KBM-7 (cell line): ENCODE measurements around the gene TRPV6.

Experiments used
- DNase-seq: peaks from one replicate; pipeline ENCODE4 v3.0.0-alpha.2; 2015
- in situ Hi-C: fragments of 300-500 bp; cut with MboI; formaldehyde crosslinking; loops from 2 replicates; pipeline ENCODE4 v1.14.3; 2020; ENCODE audit warnings: low sequenced_read_pairs, low pct_unique_long_range_greater_than_20kb, mixed read lengths

Gene TRPV6

DNA sequence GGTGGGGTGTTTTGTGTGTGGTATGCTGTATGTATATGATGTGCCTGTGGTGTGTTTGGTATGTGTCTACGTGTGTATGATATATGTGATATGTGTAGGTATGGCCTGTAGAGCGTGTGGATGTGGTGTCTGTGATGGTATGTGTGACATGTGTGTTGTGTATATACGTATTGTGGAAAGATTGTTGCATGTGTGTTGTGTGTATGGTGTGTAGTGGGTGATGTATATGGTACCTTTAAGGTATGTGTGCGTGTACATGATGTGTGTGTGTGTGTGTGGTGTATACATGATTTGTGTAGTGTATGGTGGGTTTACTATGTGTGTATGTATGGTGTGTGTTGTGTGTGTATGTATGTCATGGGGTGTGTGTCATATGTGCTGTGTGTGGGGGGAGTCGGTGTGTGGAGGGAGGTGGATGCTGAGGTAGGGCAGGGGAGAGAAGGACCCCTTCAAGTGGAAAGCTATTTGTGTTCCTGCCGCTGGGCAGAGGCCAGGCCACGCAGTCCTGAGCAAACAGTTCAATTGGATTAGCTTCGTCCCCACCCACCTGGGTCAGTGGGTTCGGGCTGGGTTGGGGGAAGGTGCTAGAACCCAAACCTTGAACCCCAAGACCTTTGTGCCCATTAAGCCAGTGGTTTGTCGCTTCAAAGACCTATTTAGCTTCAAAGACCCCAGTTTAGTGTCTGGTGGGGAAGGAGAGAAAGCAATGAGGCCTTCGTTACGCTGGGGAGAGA lies 1.9 kb upstream of the TRPV6 start:
- DNase-seq, result no peak
- in situ Hi-C loops, result no loop called here

DNA sequence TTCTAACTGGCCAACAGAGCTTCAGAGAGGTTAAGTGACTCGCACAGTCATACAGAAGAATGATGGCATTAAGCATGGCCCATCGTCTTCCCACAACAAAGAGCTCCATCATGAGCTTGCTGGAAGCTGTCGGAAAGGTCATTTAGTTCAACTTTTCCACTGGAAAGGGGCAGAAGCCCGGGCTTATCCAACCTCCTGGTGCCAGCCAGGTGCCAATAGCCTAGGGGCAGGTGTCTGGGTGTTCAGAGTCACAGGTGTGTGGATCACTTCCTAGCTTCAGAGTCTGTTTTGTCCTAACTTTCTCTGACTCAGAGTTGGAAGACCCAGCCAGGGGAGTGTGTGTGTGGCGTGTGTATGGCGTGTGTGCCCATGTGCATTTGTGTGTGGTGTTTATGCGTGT lies 1.3 kb upstream of the TRPV6 start:
- no peak for DNase-seq
- in situ Hi-C loops, result no loop called here

DNA sequence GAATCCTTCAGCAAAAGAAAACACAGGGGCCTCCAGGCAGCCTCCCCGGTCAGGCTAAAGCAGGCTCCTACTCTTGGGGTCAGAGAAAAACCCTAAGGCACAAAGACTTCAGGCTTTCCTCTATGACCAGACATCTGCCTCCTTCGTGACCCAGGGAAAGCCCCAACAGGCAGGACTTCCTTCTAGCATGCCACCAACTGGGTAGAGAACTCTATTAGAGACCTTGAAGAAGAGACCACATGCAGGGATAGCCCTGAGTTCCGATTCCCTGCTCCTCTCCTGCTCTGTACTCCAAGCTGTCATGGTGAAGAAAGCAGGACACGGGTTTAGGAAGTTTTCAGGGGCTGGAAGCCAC lies 1.3 kb downstream of the TRPV6 start:
- DNase-seq, result no peak
- in situ Hi-C loops, result no loop called here

DNA sequence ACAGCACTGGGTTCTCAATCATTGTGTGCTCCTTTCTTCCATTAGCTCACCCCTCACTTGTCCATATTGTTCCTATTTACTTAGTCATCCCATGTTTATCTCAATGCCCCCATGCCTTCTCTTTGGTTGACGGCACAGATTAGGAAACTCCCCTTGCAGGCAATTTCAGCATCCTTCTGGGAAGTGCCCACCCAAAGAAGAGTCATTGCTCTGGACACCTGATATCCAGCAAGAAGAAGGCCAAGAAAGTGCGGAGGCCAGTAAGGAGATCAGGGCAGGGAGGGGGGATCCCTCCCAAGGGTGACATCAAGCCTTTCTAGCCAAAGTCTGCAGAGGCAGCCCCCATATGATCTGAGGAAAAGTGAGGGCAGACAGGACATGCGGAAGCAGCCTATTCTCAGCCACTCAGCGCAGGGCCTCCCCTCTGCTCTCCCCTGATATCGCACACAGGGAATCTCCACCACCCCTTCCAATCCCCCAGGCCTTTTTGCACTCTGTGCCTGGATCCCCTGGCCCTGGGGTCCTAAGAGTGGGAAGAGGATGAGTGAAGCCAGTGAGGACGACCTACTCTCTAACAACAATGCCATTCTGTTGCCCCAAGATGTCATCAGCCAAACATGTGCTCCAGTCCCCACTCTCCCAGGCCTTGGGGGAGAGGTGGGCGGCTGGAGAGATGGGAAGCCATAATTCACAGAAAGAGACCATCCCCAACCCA lies 1.8 kb downstream of the TRPV6 start:
- in situ Hi-C loops, result no loop called here

DNA sequence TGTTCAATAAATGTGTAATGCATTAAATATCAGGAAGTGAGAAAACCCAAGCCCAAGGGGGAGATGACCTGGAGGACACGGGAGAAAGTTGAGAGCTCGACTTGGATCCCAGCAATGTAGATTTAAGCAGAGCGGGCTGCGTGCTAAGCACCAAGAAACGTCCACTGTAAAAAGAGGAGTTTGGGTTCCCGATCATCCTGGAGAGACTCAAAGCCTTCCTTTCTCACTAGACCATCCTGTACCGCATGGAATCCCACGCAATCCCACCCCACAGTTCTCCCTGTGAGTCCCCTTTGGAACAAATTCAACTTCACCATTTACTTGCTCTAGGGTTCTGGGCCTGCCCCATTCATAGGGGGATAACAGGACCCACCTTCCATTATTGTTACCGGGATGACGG lies 2.4 kb downstream of the TRPV6 start:
- in situ Hi-C loops, result no loop called here

More for the DNA sequence above, 1.8 kb downstream of the TRPV6 start:
- DNase-seq, result no peak

DNA sequence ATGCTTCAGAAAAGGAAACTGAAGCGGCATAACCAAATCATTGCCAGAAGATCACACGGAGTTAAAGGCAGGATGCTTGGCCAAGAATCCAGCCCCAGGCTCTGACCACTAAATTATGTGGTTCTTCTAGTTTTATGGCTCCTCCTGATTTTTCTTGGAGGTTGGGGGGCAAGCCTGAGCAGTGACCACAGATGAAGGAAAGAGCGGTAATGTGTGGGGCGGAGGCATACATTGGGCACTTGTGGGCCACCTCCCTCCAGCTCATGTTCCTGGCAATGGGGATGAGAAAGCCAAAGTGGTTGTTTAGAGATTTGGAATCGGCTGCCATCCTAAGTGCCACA lies 3.2 kb downstream of the TRPV6 start:
- in situ Hi-C loops, result no loop called here
- no peak for DNase-seq

More for the DNA sequence above, 2.4 kb downstream of the TRPV6 start:
- no peak for DNase-seq

DNA sequence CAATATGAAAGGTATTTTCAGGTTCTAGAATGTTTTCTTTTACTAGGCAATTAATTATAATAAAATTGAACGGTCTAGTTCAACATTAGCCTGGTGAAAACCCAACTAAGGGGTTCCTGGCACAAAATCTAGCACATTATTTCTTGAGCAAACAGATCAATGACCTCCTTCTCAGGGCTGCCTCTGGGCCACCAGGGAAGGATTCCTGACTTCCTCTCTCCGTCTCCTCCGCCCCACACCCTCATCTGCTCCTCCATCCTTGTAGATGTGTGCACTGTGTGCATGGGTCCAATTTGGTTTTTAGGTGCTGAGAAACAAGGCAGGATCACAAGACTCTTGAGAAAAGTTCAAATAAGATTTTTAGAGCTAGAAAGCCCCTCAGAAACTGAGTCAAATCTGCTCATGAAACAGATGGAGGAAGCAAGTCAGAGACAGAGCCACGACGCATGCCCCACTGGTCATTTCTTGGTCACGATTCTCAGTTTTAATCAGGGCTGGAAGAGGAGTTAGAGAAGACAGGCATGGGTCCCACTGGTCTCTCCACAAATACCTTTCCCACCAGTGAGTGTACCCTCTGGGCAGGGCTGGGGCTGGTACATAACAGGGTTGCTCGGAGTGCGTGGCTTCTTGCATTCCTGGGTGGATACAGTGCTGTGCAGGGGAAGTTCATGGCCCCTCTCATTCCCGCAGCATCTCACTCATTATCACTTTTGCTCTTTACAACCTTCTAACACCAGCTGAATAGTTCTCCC lies 3.8 kb downstream of the TRPV6 start:
- DNase-seq, result no peak
- in situ Hi-C loops, result no loop called here

DNA sequence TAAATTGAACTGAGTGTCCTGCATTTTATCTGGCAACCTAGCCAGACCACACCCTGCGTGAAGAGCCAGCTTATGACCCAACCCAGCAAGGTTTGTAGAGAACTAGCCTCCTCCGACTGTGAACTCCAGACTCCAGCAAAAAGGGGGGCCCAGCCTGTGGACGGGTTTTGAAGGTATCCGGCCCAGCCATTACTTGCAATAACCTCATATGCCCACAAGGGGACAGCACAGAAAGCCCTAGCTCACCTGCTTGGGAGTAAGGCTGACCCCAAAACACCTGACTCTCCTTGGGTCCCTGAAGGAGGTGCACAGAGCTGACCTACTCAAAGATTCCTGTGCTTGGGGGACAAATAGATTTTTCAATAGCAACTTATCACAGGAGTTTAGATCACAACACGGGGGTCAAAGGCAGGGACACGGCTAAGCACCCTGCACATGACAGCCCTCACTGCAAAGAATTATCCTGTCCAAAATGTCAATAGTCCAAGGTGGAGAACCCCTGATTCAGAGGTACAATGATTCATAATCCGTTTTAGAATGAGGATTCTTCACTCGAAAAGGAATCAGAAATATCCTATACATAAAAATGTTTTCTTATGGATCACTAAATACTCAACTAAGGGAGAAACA lies 4.6 kb downstream of the TRPV6 start:
- DNase-seq, result peak; percentile 54
- in situ Hi-C loops, result no loop called here

DNA sequence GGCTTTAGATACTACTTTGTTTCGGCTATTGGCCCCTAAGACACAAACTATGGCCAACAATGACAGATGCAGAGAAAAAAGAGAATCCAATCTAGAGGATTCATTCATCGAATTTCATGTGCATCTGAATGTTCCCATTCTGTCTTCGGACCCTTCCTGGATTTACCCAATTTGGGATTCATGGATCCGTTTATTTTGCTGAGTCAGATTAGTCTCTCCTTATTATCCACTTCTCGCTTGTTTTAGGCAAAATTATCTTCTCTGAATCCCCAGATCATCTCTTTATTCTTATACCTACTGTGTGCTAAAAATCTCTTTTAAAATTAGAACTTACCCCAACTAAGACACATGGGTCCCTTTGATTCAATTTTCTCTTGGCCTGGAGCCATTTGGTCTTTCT lies 6.5 kb downstream of the TRPV6 start:
- in situ Hi-C loops, result no loop called here
- no peak for DNase-seq

DNA sequence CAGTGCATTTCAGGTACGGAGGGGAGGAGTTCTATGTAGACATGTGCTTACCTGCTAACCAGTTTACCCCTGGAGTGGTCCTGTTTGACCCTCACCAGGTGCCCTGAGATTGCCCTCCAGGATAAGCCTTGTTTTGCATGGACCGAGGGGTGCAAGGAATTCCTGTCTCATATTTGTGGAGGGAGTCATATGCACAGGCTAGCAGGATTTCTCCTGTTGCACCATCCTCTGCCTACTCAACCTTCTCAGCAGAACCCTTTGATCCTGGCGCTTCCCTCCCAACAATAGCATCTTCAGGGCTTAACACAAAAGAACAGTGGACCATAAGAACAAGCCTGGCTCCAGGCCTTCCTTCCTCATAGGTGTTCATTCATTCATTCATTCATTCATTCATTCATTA lies 7.2 kb downstream of the TRPV6 start:
- in situ Hi-C loops, result no loop called here

DNA sequence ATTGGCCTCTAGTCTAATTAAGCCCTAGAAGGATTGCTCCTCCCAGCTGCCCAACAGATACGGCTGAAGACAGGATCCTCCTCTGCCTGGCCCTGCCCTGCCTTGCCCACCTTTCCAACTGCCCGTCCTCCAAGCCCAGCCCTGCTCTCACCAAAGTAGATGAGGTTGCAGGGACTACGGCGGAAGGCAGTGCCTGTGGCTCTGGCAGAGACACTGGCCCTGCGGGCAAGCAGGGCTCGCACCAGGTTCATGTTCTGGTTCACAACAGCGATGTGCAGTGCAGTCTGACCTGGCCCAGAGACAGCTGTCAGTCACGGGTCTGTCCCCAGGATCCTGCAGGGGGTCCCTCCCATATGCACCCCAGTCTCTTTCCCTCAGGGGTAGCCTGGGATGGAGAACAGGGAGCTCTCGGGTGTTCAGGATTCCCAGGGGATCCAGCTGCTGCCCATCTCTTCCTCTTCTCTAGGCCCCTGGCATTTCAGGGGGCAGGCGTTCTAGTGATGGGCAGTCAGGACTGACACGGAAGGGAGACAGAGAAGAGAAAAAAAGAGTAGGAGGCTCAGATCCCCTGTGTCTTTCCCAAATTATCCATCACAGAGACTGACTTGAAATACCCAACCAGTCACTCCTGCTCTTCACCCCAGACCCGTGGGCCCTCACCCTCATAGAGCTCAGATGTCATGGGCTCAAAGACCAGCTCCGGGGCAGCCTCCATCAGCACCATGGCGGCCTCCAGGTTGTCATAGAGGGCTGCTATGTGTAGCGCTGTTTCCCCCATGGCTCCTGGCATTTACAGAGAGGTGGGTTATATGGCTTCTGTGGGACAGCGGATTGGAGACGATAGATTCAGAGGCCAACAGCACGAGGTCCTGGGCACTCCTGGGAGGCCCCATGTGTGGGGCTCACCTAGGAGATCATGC lies 8.3 kb downstream of the TRPV6 start:
- DNase-seq, result no peak
- in situ Hi-C loops, result no loop called here

More for the DNA sequence above, 7.2 kb downstream of the TRPV6 start:
- DNase-seq, result no peak

DNA sequence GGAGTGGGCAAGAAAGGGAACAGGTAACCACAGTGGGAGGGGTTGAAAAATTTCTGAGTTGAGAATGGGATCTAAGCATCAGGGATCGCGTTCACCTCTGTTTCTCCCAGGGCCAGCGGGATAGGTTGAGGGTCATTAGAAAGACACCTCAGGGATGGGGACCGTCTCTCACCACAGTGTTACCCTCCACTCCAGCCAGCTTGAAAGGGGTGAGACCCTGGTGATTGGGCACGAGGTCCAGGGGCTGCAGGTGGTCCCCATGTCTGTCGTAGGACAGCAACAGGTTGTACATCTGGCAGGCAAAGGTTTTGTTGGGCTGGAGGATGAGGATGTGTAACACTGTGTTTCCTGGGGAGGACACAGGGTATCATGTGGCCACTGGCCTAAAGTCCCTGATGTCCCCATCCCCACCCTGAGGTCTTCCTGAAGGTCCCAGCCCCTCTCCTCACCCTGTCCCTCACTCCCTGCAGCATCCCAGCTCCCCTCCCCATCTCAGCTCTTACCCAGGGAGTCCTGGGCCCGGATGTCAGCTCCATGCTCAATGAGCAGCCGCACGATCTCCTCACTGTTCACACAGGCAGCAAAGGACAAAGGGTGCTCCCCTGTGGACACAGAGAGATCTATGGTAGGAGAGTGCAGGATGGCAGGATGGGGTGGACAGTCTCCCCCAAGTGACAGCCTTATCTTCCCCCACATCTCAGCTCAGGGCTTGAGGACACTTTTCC lies 9.1 kb downstream of the TRPV6 start:
- in situ Hi-C loops, result no loop called here
- no peak for DNase-seq

DNA sequence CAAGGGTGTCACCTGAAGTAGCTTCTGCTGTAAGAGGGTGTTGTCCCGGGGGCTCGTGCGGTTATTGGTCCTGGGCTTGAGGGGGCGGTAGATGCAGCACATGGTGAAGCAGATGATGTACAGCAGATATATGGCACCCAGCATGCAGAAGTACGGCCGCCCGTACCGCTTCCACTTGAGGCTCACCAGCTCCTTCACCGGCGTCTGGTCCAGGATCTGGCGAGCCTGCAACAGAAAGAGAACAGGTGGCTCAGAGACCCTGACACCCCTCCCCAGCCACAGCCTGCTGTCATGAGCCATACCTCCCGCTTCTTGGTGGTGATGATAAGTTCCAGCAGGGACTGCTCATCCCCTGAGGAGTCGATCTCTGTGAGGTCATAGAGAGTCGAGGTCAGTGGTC lies 10.1 kb downstream of the TRPV6 start:
- in situ Hi-C loops, result no loop called here
- DNase-seq, result no peak

DNA sequence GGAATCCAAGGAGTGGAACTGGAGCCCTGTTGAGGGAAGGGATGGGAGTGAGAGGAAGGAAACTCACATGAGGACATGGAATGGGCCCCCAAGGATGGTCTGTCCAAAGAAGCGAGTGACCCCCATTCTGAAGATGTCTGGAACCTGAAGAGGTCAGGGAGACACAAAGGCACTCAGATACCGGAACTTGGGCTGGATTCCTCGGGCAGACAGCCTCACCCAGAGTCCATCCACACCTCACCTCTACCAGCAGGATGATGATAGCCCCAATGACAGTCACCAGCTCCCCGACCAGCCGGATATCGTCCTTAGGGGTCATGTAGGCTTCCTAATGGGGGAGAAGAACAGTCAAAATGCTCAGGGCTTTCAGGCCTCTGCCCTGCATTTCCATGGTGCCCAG lies 10.7 kb downstream of the TRPV6 start:
- in situ Hi-C loops, result loop anchor here (25.0 kb wide), 1 partner anchor 337 kb away; the partner anchor contains the start of gene TAS2R40
- DNase-seq, result no peak

DNA sequence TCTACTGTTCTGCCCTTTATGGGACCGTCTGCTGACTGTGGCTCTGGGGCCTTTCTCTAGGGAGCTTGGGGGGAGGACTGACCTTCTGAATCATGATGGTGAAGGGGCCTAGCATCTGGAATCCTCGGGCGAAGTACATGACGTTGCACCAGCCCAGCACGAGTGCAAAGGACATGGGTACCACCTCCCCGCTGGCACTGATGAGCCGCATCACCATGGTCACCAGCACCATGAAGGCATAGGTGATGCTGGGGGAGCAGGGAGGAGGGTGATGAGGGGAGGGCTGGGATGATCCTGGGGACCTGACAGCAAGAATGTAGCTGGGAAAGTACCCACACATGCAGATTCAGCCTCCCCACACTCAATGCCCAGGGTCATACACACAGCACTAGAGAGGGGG lies 11.1 kb downstream of the TRPV6 start:
- in situ Hi-C loops, result loop anchor here (25.0 kb wide), 1 partner anchor 338 kb away; the partner anchor contains the start of gene TAS2R40
- DNase-seq, result no peak

DNA sequence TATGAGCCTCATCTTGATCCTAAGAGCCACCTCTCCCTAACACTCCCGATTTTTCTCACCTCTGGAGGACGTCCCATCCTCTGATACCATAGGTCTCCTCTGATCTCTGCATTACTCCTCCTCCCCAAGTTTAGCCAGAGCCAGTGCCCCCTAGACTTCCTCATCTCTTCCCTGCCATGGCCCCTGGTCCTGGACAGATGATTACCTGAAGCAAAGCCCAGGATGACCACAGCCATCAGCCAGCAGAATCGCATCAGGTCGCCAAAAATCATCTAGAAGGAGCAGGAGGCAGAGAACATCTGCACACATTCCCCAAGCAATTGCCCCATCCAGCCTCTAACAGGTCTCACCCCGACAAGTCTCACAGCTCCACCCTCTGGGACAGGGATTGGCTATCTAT lies 11.7 kb downstream of the TRPV6 start:
- DNase-seq, result no peak
- in situ Hi-C loops, result loop anchor here (25.0 kb wide), 1 partner anchor 338 kb away; the partner anchor contains the start of gene TAS2R40

DNA sequence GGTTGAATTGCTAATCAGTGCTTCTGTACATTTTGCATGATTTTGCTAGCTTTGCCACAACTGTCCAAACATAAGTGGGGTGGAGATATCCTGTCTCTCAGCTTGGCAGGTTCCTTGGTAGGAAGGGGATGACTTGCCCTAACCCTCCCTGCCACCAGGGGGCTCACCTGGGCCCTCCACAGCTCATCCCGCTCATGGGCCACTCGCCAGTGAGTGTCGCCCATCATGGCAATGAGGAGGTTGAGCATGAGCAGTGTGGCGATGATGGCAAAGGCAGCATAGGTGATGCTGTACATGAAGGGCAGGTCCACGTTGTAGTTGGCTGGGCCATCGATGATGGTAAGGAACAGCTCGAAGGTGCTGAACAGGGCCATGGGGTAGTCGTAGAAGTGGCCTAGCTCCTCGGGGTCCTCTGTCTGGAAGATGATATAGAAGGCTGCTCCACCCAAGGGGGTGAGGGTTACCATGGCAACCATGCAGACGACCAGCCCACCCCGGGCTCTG lies 12.2 kb downstream of the TRPV6 start:
- in situ Hi-C loops, result loop anchor here (25.0 kb wide), 1 partner anchor 339 kb away; the partner anchor contains the start of gene TAS2R40
- DNase-seq, result peak; percentile 41
